GM03348 (cell line): Measurements from ENCODE around the gene RNU5D-1.
A peak's percentile ranks its signal among the peaks of the same experiment; 100 is the strongest.

Experiments
- DNase-seq: peaks from one replicate; pipeline ENCODE4 v3.0.0; 2012; ENCODE audit warnings: low spot score

RNU5D-1 gene

DNA sequence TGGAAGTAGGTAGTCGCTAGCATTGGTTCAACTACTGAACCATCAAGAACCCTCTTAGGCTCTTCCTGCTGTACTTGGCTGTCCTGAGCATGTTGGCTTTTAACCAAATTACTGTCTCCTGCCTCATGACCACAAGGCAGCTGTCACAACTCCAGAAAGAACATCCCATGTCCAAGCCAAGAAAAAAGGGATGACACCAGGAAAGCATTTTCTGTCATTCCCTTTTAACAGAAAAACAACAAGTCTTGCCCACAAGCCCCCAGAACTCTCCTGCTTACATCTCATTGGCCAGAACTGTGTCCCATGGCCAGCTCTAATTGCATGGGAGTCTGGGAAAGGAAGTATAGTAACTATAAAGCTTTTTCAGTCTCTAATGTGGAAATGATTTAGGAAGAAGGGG is 2.4 kb upstream of the RNU5D-1 start:
- DNase-seq = peak; percentile 34

DNA sequence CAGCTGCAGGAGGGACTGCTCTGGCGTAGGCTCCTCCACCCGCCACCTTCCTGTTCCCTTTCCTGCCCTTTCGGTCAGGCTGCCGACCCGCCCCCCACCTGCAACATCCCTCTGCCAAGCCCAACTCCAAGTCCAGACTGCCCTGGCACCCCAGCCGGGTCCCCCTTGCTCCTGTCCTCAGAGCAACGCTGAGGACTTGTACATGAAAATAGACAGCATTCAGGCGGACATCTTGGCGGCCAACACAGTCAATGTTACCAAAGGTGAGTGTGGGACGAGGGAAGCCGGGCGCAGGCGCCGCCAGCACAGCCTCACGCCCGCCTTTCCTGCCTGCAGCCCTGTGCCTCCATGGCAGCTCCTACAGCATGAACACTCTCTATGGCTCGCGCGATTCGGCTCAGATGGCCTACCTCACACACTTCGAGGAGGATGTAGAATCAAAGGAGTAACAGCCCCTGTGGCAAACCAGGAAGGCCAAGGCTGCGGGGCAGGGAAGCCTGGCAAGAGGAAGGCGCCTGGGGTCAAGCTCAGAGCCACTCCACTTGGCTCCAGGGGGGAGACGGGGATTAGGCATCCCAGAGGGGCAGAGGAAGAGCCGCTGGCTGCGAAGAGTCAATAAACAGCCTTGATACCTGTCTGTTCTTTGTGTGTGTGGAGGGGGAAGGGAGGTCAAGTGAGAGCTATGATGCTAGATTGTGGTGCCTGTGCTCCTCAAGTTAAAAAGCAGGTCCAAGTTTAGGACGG is 5.8 kb downstream of the RNU5D-1 start:
- DNase-seq = no peak

DNA sequence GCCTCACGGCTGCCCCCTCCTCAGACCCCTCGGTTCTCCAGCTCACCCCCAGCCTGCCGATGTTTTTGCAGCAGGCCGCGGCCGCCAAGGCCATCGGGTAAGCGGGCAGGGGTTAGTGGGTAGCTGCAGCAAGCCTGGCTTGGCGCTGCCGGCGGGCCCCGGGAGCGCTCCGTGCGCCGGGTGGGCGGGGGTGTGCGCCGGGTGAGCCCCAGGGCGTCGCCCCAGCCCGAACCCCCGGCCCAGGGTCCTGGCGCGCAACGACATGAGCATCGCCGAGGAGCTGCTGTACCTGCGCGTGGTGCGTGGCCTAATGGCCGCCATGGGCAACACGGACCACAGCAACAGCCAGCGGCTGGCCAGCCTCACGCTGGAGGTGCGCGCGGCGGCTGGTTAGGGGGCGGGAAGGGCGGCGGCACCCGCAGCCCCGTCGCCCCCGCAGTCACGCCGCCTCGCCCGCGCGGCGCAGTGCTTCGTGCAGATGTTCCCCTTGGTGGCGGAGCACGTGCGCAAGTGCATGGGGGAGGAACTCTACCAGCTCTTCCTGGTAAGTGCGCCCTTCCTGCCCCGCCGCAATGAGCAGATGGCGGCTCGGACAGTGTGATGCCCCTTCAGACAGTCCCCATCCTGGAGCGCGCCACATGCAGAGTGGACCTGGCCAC is 6.5 kb downstream of the RNU5D-1 start:
- DNase-seq = no peak

DNA sequence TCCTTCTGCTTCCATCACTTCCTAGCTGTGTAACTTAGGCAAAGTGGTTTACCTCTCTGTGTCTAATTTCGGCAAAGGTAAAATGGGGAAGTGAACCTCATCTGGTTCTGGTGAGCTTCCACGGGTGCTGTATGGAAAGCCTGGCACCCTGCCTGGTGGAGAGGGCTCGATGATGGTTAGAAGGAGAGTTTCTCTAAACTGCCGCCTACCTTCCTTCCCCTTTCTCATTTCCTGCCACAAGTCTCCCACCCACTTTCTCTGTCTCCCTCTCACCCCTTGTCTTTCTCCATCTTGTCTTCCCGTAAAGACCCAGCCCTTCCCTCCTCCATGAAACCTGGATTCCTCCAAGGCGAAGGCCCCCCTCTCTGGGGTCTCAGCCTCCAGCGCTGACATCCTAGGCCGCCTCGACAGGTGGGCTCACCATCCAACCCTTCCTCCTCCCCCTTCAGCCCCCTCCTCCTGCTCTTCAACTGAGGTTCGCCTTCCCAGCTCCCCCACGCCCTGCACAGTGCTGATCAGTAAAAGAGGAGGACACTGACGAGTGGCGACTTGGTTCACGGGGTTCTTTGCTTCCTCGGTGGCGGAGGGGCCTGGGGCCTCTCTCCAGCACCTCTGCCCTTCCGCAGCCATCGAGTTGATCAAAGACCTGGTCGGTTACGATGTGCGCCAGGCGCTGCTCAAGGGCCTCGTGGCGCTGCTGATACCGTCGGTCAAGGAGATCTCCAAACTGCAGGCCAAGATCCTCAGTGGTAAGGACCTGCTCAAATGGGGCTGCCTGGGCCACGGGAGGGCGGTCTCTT is 7.3 kb downstream of the RNU5D-1 start:
- DNase-seq = no peak

DNA sequence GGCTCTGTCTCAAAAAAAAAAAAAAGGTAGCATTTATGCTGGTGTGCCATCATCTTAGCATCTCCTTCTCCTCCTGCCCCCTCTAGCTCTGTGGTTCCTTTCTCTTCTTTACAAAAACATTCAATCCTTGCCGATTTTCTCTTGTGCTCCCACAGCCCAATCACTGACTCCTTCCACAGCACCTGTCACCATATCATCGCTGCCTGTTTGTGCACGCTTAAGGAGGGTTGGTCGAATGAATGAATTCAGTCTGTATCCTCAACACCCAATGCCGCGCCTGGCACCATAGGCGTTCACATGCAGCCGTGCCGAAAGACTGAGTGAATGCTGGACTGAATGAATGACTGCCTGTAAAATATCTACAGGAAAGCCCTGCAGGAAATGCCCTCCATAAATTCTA is 7.9 kb downstream of the RNU5D-1 start:
- DNase-seq = no peak

DNA sequence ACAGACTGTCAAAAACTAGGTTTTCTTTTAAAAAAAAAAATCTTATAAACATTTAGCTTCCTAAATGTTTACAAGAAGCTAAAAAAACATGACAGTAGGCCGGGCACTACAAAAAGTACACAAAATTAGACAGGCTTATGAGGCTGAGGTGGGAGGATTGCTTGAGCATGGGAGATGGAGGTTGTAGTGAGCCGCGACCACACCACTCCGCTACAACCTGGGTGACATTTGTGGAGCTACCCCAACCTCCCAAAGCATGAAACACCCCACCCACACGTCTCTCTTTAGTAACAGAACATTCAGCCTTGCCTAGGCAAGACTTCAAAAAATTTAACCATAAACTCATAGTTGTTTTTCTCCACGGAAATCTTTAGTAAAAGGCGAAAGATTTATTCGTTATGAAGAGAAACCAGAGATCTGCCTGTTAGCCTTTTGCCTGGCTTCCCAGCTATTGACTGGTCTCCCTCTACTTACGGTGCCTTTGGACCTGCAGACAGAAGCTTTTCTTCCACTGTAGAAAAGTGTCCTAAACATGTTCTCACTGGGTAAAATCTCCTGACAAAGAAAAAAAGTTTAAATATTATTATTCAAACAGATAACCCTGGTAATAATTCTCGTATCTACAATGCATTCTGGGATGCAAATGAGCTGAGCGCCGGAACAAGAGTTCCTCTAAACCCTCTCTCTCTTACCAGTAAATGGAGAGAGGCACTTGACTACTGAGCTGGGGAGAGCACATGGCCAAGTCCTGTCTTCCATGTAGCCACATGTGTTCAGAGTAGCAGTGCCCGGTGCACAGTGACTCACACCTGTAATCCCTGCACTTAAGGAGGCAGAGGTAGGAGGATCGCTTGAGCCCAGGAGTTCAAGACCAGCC is 9.2 kb downstream of the RNU5D-1 start:
- no peak for DNase-seq

DNA sequence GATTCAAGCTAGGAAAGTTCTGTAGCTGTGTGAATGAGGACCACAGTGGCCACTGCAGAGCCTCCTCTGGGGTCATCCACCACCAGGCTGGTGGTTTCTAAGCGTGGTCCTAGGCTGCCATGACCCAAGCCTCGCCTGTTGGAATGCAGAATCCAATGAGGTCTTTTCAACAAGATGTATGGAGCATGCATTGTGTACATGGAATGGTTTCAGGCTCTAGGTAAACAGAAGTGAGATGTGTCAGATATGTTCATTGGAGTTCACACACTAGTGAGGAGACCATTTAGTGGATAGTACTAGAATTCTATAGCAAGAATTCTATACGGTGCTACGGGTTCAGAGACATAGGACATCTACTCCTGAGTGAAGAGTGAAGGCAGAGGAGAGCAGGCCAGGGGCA is 10.7 kb downstream of the RNU5D-1 start:
- DNase-seq = no peak

DNA sequence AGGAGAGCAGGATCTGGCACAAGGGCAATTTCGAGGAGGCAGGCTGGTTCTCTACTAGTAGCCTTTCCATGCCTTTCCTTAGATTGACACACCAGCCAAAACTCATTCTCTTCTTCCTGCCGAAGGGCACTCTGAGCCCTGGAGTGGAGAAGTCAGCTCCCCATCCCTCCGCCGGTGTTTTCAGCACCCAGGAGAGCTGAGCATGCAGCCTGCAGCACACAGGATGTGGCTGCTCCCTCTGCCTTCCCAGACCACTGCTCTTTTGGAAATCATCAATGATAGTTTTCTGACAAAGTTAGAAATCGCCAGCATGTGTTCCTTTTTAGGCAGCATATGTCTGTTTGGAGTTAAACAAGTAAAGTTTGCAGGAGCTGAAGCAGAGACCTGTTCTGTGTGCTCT is 11.7 kb downstream of the RNU5D-1 start:
- no peak for DNase-seq

DNA sequence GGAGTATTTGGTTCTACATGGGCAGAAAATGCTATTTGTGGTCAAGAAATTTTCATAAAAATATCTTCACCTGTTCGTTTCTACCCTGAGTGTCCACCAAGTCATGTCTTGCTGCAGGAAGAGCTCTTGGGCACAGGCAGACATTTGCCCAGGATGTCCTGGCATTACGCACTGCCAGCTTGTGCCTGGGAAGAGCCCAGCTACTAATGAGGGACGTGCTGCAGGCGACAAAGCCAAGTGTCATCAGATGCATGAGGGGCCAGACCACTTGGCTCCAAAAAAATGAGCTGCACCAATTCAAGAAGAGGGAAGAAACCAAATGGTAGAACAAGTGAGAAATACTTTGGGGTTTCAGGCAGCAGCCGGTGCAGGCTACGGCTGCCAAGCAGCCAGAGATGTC is 12.9 kb downstream of the RNU5D-1 start:
- no peak for DNase-seq

DNA sequence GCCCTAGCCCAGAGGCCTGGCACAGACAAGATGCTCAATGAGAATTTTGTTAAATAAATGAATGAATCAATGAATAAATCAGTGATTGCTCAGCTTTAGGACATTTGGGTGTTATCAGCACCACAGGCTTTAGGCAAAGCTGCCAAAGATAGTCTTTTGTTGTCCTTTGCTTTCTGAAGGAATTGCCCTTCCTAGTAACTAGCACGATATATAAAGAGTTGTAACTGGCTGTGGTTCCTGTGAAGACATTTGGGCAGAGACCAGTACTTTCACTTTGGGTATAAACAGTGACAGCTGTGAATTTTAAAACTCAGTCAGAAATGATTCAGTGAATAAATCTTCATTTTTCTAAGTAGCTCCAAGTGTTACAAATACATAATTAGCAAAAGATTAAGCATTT is 13.3 kb downstream of the RNU5D-1 start:
- DNase-seq = no peak

DNA sequence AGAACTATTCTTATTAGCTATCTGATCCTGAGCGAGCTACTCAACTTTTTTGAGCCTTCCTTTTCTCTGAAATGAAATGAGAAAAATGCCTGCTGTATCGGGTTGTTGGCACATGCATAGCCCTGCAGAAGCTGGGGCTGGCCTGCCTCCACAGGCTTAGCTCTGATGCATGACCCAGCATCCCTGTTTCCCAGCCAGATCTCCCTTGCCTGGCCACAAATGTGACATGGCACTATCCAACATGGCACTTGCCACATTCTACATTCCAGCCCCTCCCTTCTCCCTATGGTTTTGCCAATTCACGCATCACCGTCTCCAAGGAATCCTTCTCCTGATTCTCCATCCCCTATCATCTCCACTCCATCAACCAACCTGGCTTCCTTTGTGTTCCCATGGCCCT is 13.8 kb downstream of the RNU5D-1 start:
- DNase-seq = no peak

DNA sequence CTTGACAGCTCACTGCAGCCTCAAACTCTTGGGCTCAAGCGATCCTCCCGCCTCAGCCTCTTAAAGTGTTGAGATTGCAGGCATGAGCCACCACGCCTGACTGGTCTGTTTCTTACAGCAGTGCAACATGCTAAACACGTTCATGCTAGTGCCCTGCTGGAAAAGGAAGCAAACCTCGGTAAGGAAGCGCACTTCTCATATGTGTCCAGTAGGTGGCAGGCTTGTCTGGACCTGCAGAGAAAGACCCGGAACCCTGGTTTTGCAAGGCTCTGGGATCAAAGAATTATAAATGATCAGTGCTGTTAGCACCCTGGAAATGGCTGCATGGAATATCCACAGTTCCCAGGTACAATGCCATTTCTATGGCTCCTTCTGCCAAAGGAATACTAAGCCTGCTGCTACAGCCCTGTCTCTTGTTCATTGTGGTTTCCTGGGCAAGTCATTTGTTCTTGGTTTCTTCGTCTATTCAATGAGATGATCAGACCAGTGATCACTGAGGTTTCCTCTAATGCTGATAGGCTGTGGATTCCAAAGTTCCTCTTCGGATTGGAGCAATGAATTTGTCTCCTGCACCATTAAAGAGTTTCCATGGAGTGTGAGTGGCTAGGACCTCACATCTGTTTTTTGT is 15.9 kb downstream of the RNU5D-1 start:
- DNase-seq = peak; percentile 89

DNA sequence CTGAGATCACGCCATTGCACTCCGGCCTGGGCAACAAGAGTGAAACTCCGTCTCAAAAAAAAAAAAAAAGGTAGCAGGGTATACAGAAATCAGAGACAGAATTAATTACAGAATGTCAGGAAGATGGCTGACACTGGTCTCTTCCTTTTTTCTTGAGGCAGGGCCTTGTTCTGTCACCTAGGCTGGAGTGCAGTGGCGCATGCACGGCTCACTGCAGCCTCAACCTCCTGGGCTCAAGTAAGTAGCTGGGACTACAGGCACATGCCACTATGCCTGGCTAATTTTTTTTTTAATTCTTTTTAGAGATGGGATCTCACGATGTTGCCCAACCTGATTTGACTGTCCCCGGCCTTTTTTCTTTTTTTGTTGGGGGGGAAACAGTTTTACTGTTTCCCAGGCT is 16.4 kb downstream of the RNU5D-1 start:
- DNase-seq = no peak

DNA sequence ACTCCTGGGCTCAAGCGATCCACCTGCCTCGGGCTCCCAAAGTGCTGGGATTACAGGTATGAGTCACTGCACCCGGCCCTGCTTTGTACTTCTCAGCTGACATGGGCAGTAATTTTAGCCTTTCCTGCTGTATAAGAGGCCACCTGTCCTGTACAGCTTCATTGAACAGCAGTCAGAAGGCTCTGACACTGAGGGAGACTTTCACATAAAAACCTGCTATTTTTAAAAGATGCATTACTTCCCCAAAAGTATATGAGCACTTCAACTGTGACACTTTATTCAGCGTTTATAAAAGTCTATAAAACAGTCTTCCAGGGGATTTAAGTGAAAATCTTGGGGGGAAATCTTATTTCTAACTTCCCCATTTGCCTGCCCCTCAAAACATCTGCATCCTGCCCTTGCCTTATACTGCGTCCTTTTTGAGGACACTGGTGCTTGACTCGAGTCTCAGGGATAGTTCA is 17.6 kb downstream of the RNU5D-1 start:
- DNase-seq = no peak

DNA sequence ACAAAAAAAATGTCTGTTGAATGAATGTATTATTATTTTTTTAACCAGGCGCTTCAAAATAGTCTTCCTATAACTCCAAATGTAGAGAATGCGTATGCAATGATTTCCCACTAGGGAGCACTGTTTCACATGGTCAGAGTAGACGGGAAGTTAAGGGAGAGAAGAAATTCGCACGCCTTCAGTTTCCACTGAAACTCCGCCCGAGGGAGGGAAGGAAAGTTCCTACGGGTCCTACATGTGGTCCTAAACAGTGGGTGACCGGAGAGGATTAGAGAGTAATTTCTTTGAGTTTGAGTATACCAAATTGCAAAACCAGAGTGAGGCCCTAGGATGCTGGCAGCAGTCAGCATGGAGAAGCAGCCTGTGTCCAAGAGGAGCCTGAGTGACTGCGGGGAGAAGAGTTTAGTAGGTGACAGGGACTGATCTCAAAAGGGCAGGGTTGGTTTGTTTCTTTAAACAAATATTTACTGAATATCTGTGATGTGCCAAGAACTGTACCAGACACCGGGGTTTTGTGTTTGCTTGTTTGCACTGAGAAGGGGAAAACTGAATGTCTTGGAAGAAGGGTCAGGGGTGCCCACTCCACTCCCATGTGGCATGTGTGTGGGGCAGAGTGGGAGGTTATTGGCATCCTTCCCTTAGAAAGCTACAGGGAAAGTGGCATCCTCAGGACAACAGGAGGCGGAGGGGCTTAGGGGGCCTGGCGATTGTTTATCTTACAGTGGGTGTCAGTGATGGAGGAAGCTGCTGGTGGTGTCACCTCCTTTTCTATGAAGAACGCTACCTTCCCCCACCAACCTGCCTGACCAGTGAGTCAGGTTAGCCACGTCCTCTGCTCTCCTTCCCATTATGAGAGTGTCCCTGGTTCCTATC is 22.8 kb downstream of the RNU5D-1 start:
- DNase-seq = peak; percentile 78

DNA sequence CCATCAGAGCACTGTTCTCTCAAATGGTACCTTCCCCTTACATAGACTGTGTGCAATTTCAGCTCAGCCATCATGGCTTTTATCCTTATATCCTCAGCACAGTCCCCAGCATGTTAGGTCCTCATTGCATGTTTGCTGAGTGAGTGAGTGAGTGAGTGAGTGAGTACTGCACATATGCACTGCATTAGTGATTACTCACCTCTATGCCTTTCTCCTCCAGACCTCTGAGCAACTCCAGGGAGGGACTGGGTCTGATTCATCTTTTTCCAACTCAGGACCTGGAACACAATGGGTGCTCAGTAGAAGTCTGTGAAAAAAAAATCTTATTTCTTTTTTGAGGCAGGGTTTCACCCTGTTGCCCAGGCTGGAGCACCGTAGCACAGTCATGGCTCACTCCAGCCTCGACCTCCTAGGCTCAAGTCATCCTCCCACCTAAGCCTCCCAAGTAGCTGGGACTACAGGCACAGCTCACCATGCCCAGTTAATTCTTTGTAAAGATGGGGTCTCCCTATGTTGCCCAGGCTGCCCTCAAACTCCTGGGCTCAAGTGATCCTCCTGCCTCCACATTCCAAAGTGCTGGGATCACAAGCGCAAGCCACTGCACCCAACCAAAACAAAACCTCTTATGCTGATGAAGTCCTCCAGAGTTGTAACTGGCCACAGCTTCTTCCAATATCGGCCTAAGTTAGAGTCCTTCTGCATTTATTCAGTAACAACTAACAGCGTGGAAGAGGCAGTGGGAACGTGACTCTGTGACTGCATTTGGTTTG is 23.7 kb downstream of the RNU5D-1 start:
- peak; percentile 89 for DNase-seq

DNA sequence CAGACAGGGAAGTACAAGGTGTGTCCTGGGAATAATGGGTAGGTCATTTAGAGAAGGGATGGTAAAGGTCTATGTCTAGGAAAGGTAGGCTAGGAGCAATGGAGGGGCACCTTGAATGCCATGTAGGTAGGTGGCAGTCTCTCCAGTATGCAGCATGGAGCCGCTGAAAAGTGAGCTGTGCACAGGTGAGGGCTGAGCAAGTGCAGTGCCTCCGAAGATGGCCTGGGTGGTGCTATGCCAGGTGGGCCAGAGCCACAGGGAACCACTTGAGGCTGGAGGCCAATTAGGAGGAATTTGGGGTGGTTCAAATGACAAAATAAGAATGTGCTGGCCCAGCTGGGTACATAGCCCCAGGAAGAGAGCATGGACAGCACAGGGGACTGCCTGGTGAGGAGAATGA is 25.0 kb downstream of the RNU5D-1 start:
- no peak for DNase-seq

DNA sequence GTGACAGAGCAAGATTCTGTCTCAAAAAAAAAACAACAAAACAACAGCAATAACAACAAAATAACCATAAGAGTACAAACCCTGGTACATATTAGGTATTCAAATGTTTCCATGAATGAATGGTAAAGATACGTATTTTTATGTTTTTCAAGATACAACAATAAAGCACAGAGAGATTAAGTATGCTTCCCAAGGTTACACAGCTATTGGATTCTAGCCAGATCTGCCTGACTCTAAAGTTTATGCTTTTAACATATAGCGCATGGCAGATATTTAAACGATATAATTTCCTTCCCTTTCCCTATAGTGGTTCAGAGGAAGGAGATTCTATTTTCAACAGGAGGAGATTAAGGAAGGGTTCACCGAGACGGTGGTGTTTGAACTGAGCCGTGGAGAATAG is 25.5 kb downstream of the RNU5D-1 start:
- no peak for DNase-seq

DNA sequence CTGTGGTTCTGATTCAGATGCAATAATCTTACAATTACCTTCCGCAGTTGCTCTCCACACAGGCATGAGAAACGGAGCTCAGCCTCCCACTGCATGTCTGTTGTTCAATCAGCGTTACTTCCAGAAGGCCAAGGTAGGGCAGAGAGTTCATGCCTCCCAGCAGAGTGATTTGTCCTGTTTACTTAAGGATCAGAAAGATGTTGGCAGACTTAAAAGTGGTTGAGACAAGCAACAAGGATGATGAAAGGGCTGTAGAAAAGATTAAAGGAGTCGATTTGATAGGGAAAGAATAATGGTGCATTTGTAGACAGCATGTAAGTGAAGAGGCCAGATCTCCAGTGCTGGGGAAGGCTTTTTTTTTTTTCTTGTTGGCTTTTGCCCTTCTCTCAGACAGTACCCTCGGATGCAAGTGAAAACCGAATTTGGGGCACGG is 29.8 kb downstream of the RNU5D-1 start:
- no peak for DNase-seq

DNA sequence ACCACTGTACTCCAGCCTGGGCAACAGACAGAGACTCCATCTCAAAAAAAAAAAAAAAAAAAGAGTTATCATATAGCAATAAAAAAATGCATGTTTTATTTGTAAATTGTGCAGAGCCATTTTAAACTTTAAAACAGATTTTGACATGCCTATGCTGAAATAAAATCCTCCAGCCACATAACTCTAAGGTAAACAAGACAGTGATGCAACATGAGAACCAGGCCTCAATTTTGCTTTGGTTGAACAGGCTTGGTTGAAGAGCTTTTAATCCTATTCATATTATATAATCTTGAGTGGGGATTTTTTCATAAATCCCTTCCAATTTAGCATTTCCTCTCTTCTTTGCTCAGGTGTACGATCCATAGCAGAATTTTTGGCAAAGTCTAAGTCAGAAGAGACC is 30.4 kb downstream of the RNU5D-1 start:
- no peak for DNase-seq
